Measurements from ENCODE around the gene COA6. TPM values are rescaled to one million over a fixed set of nuclear protein-coding genes. Genes with fewer than 3 reads are reported as not detected.

COA6 gene
- total and polyA plus RNA-seq, 4 donors = 5.3 to 37.0 (median 18.6) TPM

Other genes with a start within 250 kb of the COA6 start
- 10 to 100 TPM; 11.9 to 17.6 TPM for gene TARBP1, start 105.7 kb downstream of the COA6 start, total RNA-seq
- 1 to 10 TPM; 4.1 to 6.4 TPM for gene TARBP1, start 105.7 kb downstream of the COA6 start, polyA plus RNA-seq
- 10 to 100 TPM; 31.5 to 48.2 TPM for gene IRF2BP2, start 236.7 kb downstream of the COA6 start, total RNA-seq
- 10 to 100 TPM; 22.2 to 39.3 TPM for gene IRF2BP2, start 236.7 kb downstream of the COA6 start, polyA plus RNA-seq

Data from liver (tissue), 4 donors.